Breast epithelium (tissue), 4 donors: ENCODE data around the gene LOX. TPM values are rescaled to one million over a fixed set of nuclear protein-coding genes. Genes with fewer than 3 reads are reported as not detected.

ENCODE experiments used
- DNase-seq, 2 donors: peaks; one replicate each; pipeline ENCODE4 v3.0.0-alpha.2; 2019; ENCODE audit warnings: low spot score in 2 of 2
- H3K27ac ChIP-seq, 2 donors: fragments of 200-600 bp; sonication (generic) in 1 of 2; one replicate each; pipeline ENCODE4 v1.5.1; 2016 to 2019; ENCODE audit warnings: mild to moderate bottlenecking in 1 of 2
- H3K27me3 ChIP-seq, 2 donors: fragments of 200-600 bp; sonication (generic) in 1 of 2; one replicate each; pipeline versions ENCODE4 v1.5.1 to v1.6.0; 2017 to 2019; ENCODE audit warnings: control low read depth in 1 of 2, mild to moderate bottlenecking in 1 of 2
- H3K36me3 ChIP-seq: fragments of 200-600 bp; one replicate; pipeline ENCODE4 v1.5.1; 2019
- H3K4me1 ChIP-seq, 2 donors: fragments of 200-600 bp; sonication (generic); one replicate each; pipeline ENCODE4 v1.5.1; 2016 to 2019; ENCODE audit warnings: control low read depth in 1 of 2
- H3K4me3 ChIP-seq, 3 donors: fragments of 200-600 bp; sonication (generic); 1 replicate in 2 of 3; 2 replicates in 1 of 3; pipeline ENCODE4 v1.5.1; 2016 to 2019; ENCODE audit warnings: mild to moderate bottlenecking in 3 of 3, moderate library complexity in 2 of 3
- H3K9me3 ChIP-seq, 2 donors: fragments of 200-600 bp; sonication (generic) in 1 of 2; one replicate each; pipeline ENCODE4 v1.5.1; 2016 to 2019; ENCODE audit warnings: control low read depth in 1 of 2
- CTCF ChIP-seq, 3 donors: fragments of 450-650 bp; IDR thresholded peaks; one replicate each; pipeline ENCODE4 v1.5.1; 2016 to 2017; ENCODE audit warnings: antibody characterized with exemption in 3 of 3, mild to moderate bottlenecking in 3 of 3, moderate library complexity in 3 of 3
- POLR2A ChIP-seq: fragments of 450-650 bp; IDR thresholded peaks from one replicate; pipeline ENCODE4 v1.6.1; 2016; ENCODE audit warnings: antibody characterized with exemption, mild to moderate bottlenecking, moderate library complexity
- POLR2AphosphoS5 ChIP-seq, 3 donors: sonication (generic); formaldehyde crosslinking; IDR thresholded peaks; one replicate each; pipeline ENCODE4 v1.6.1; 2017; ENCODE audit warnings: antibody characterized with exemption in 3 of 3
- intact Hi-C: fragments of 100-400 bp; cut with DNase I; formaldehyde crosslinking; loops from one replicate; pipeline ENCODE4 v1.15.1; 2023; ENCODE audit warnings: low total_unique reads
- total RNA-seq, 3 donors: library from RNA; depleted of rRNA; stranded (reverse); fragments of >200 nt; gene quantifications; one replicate each; pipeline ENCODE4 v1.1.0, GENCODE V29; 2016

LOX gene
- total RNA-seq, 3 donors from 2014 or later, result 22.4 to 162 (median 35.4) TPM

- Histone ChIP-seq H3K9me3 (no peaks in the 10 kb centered on the region), H3K36me3 (no peaks in the 10 kb centered on the region), H3K4me1 (no peaks in the 10 kb centered on the region), H3K27ac (no peak overlapping the region), H3K4me3 (no peak overlapping the region), H3K27me3 (no peaks in the 10 kb centered on the region)
- intact Hi-C loops, result no loop called here
- DNase-seq, result no peak
- TF ChIP-seq POLR2AphosphoS5 (IDR thresholded peaks at IDR 0.05) (no peak), POLR2A (no peak), CTCF (IDR thresholded peaks at IDR 0.05) (no peak)
Measured at GRCh38 chr5:122019919-122020590, 58.0 kb downstream of the LOX start.

GRCh38 chr5:122015471-122015870, 62.6 kb downstream of the LOX start:
- no peaks in the 10 kb centered on the region for H3K36me3 ChIP-seq
- H3K4me1 ChIP-seq, result no peaks in the 10 kb centered on the region
- H3K27me3 ChIP-seq, result no peaks in the 10 kb centered on the region
- DNase-seq, result no peak
- no peak overlapping the region for H3K4me3 ChIP-seq
- H3K27ac ChIP-seq, result no peak overlapping the region
- H3K9me3 ChIP-seq, result no peaks in the 10 kb centered on the region
- intact Hi-C loops, result no loop called here
- TF ChIP-seq POLR2AphosphoS5 (IDR thresholded peaks at IDR 0.05), result no peak
- TF ChIP-seq POLR2A, result no peak
- TF ChIP-seq CTCF (IDR thresholded peaks at IDR 0.05), result no peak

- H3K4me3 ChIP-seq, result no peak overlapping the region
Measured at GRCh38 chr5:122014236-122014935, 63.7 kb downstream of the LOX start.

More at GRCh38 chr5:122014236-122014935, 63.7 kb downstream of the LOX start:
- Histone ChIP-seq H3K27ac (no peak overlapping the region), H3K36me3 (no peaks in the 10 kb centered on the region), H3K4me1 (no peaks in the 10 kb centered on the region), H3K9me3 (no peaks in the 10 kb centered on the region), H3K27me3 (no peaks in the 10 kb centered on the region)
- intact Hi-C loops, result no loop called here
- TF ChIP-seq POLR2AphosphoS5 (IDR thresholded peaks at IDR 0.05) (no peak), POLR2A (no peak), CTCF (IDR thresholded peaks at IDR 0.05) (no peak)
- no peak for DNase-seq

Other genes with a start within 250 kb of the LOX start
- gene FTMT, start 226.4 kb downstream of the LOX start, total RNA-seq, result under 1 TPM in 1 of 3 donors, not detected in 2; 0.44 TPM
- 10 to 100 TPM; 16.8 to 32.8 (median 21.3) TPM for gene SRFBP1, start 116.3 kb downstream of the LOX start, total RNA-seq
- gene ZNF474, start 51.3 kb upstream of the LOX start, total RNA-seq, result under 1 TPM; 0.33 to 0.48 (median 0.44) TPM
- 10 to 100 TPM in 2 of 3 donors, 1 to 10 TPM in 1; 9.8 to 15.4 (median 10.9) TPM for gene SNCAIP, start 234.0 kb upstream of the LOX start, total RNA-seq